ENCODE data around the gene WDR5. TPM values are rescaled to one million over a fixed set of nuclear protein-coding genes. Genes with fewer than 3 reads are reported as not detected.

WDR5 gene
- polyA plus RNA-seq, 1 of the 3 experiments (the other 2 are of a cell fraction): 36.6 TPM

DNA sequence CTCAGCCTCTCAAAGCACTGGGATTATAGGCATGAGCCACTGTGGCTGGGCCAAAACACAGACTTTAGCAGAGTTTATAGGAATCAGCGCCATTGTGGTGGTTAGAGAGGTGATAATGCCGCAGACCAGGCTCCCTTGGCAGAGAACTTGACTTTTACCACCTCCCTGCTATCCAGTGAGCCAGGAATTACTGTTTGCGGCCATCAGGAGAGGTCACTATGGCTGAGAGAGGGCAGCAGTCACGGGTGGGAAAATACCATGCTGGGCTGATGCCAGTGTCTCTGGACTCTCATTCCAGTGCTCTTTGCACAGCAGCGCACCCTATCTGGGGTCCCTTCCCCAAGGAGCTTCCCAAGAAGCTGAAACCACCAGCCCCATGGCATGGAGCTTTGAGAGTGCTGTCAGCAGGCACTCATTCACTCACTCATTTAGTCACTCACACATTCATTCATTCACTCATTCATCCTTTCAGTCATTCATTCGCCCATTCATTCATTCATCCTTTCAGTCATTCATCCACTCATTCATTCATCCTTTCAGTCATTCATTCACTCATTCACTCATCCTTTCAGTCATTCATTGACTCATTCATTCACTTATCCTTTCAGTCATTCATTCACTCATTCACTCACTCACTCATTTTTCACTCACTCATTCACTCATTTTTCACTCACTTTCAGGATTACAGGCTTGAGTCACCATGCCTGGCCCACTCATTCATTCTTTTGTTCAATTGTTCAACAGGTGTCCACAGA is 55.8 kb downstream of the WDR5 start:
- Histone ChIP-seq H3K27ac (ENCODE audit: low read depth in 2 of 2, low read length in 1 of 2) (no peak overlapping the region), H3K9me2 (no peaks in the 10 kb centered on the region), H3K4me3 (ENCODE audit: low read depth in 2 of 2, low read length in 1 of 2) (no peak overlapping the region), H3K4me1 (ENCODE audit: control insufficient read depth in 1 of 2, insufficient read depth in 2 of 2, low read depth in 1 of 2, low read length in 1 of 2) (no peaks in the 10 kb centered on the region; a peak in 1 of 4 replicates), H3K79me2 (ENCODE audit: insufficient read depth) (no peaks in the 10 kb centered on the region), H3F3A (replicated peaks; ENCODE audit: insufficient read depth) (no peaks in the 10 kb centered on the region), H3K4me2 (no peak overlapping the region), H2AFZ (ENCODE audit: low read depth) (no peak overlapping the region), H3K9me3 (no peaks in the 10 kb centered on the region), H3K27me3 (ENCODE audit: insufficient read depth) (no peaks in the 10 kb centered on the region), H3K36me3 (replicated peaks in 1 of 2; ENCODE audit: control insufficient read depth in 1 of 2, insufficient read depth in 2 of 2, low read length in 1 of 2) (no peaks in the 10 kb centered on the region), H3K9ac (no peak overlapping the region), H4K20me1 (ENCODE audit: insufficient read depth) (no peaks in the 10 kb centered on the region)
- ChIA-PET CTCF (interaction anchor here (0.6 to 2.3 kb wide), 4 partner anchors 158 to 1711 kb away, joined by 3 to 5 read pairs (median 3); no protein-coding TSS in a partner anchor), POLR2A (no interaction called here)
- peak; percentile 18 for DNase-seq
- TF ChIP-seq, protein P1, sequence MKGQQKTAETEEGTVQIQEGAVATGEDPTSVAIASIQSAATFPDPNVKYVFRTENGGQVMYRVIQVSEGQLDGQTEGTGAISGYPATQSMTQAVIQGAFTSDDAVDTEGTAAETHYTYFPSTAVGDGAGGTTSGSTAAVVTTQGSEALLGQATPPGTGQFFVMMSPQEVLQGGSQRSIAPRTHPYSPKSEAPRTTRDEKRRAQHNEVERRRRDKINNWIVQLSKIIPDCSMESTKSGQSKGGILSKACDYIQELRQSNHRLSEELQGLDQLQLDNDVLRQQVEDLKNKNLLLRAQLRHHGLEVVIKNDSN (IDR thresholded peaks at IDR 0.05; ENCODE audit: borderline replicate concordance, low read depth): no peak
- TF ChIP-seq CHD2 (IDR thresholded peaks at IDR 0.05; ENCODE audit: low read length, partially characterized antibody): no peak
- no peak for TF ChIP-seq TEAD4 (IDR thresholded peaks at IDR 0.05; ENCODE audit: borderline replicate concordance, insufficient read depth)
- TF ChIP-seq, protein P2, sequence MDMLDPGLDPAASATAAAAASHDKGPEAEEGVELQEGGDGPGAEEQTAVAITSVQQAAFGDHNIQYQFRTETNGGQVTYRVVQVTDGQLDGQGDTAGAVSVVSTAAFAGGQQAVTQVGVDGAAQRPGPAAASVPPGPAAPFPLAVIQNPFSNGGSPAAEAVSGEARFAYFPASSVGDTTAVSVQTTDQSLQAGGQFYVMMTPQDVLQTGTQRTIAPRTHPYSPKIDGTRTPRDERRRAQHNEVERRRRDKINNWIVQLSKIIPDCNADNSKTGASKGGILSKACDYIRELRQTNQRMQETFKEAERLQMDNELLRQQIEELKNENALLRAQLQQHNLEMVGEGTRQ (IDR thresholded peaks at IDR 0.05; ENCODE audit: borderline replicate concordance, low read depth, low read length): no peak
- TF ChIP-seq SIN3A (IDR thresholded peaks at IDR 0.05; ENCODE audit: borderline replicate concordance, low read depth, low read length): no peak
- no peak for TF ChIP-seq ELF1 (IDR thresholded peaks at IDR 0.05)
- TF ChIP-seq EZH2phosphoT487 (IDR thresholded peaks at IDR 0.05; ENCODE audit: borderline replicate concordance, low read depth): no peak
- TF ChIP-seq TAF1 (IDR thresholded peaks at IDR 0.05; ENCODE audit: borderline replicate concordance, low read depth, low read length): no peak
- no peak for TF ChIP-seq SMC3 (IDR thresholded peaks at IDR 0.05; ENCODE audit: low read depth, low read length)
- no peak for TF ChIP-seq FOXJ3 (CRISPR knock-in tag; IDR thresholded peaks at IDR 0.05)
- TF ChIP-seq IRF3 (IDR thresholded peaks at IDR 0.05; ENCODE audit: low read depth, low read length): no peak
- TF ChIP-seq RFX5 (IDR thresholded peaks at IDR 0.05; ENCODE audit: low read length): no peak
- no peak for TF ChIP-seq FOXM1 (IDR thresholded peaks at IDR 0.05; ENCODE audit: low read depth)
- TF ChIP-seq ZBTB33 (IDR thresholded peaks at IDR 0.05; ENCODE audit: borderline replicate concordance, low read depth): no peak
- TF ChIP-seq, protein P3, sequence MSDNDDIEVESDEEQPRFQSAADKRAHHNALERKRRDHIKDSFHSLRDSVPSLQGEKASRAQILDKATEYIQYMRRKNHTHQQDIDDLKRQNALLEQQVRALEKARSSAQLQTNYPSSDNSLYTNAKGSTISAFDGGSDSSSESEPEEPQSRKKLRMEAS (IDR thresholded peaks at IDR 0.05; ENCODE audit: low read depth): no peak
- TF ChIP-seq FOSL2 (IDR thresholded peaks at IDR 0.05; ENCODE audit: borderline replicate concordance, low read depth): no peak
- TF ChIP-seq, protein P4, sequence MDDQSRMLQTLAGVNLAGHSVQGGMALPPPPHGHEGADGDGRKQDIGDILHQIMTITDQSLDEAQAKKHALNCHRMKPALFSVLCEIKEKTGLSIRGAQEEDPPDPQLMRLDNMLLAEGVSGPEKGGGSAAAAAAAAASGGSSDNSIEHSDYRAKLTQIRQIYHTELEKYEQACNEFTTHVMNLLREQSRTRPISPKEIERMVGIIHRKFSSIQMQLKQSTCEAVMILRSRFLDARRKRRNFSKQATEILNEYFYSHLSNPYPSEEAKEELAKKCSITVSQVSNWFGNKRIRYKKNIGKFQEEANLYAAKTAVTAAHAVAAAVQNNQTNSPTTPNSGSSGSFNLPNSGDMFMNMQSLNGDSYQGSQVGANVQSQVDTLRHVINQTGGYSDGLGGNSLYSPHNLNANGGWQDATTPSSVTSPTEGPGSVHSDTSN (IDR thresholded peaks at IDR 0.05): no peak
- TF ChIP-seq REST (IDR thresholded peaks at IDR 0.05; ENCODE audit: low read depth, low read length): no peak
- WGBS (ENCODE audit: low lambda C conversion rate): 75% methylated on average over 6 of the region's 6 CpGs
